COLO668 (cell line): ENCODE data around the gene ZNF93.
A peak's percentile ranks its signal among the peaks of the same experiment; 100 is the strongest.
"Not testable (repeated sequence)": the region's sequence is repeated elsewhere in the genome, so short reads cannot be mapped to it uniquely, and the experiment has no call there.

Source experiments
- DNase-seq: peaks from one replicate; lab custom pipeline; 2025; ENCODE audit not compliant: unreplicated experiment; lab: John Stamatoyannopoulos, UW

Gene ZNF93

GRCh38 chr19:19900729-19901444, at the start of gene ZNF93:
TSS of gene ZNF93 (plus strand) at chr19:19900946. CDS start at chr19:19901089, 143 bp downstream.
- DNase-seq: peak; percentile 93

GRCh38 chr19:19851740-19852139, 49.0 kb upstream of the ZNF93 start:
- not testable (repeated sequence) for DNase-seq

DNA sequence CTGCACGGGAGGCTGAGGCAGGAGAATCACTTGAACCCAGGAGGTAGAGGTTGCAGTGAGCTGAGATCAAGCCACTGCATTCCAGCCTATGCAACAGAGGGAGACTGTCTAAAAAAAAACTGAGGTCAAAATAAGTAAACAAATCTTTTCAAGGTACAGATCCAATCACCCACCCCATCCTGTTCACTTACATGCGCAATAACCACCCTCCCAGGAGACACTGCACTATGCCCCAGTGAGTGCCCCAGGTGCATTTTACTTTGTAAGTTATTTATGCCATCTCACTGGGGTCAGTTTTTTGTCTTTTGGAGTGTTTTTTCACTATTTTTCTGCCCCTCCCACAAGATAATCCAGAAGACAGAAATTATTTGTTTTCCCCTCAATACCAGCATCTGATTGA, 42.0 kb upstream of the ZNF93 start:
- no peak for DNase-seq

DNA sequence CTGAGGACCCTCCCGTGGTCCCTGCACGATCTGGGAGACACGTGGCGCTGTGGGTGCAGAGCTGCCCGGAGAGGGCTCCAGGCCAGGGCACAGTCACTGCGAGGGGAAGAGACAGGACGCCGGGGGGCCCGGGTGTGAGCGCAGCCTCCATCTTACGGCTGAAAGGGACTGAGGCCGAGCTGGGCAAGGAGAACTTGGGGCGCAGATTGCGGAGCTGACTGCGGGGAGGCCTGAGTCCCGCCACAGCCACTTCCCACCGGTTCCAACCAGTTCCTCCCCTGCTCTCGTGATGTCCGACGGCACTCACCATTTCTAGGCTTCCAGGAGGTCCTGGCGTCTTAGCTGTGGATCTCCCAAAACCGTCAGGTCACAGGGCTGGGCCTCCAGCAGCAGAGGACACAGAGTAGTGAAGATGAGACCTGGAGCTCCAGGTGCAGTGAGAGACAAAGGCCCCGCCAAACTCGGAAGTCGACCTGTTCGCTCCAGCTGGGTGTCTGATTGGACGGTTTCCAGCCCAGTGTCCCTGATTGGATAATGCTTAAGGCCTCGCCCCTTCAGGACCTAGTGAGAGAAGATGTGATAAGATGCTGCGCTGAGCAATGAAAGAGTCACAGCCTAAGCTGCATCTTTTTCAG, 39.9 kb upstream of the ZNF93 start:
- no peak for DNase-seq

DNA sequence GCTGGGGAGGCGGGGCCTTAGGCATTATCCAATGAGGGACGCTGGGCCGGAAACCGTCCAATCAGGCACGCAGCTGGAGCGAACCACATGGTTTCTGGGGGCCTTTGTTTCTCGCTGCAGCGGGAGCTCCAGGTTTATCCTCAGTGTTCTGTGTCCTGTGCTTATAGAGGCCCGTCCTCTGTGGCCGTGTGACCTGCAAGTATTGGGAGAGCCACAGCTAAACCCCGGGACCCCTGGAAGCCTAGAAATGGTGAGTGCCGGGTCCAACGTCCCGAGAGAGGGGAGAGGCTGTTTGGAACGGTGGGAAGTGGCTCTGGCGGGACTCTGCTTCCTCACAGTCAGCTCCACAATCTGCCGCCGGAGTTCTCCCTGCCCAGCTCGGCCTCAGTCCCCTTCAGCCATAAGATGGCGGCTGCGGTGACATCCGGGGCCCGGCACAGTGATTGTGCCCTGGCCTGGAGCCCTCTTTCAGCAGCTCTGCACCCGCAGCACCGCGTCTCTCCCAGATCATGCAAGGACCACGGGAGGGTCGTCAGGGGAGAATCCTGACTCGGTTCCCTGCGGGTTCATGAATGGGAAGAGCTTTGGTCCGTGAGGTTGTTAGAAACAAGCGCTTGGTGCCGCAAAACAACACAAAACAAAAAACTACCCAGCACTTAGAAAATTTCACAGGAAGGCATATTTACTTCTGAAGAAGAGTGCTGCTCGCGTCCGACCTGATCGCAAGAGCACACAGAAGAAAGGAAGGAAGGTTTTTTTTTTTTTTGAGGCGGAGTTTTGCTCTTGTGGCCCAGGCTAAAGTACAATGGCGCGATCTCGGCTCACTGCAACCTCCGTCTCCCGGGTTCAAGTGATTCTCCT, 34.8 kb upstream of the ZNF93 start, which contains the start of gene ZNF253:
Gene ZNF253, plus strand, starts transcription at position 133 of the 861 bp plus-strand sequence. Its CDS starts 115 bp downstream, at position 248.
- DNase-seq: peak; percentile 96

DNA sequence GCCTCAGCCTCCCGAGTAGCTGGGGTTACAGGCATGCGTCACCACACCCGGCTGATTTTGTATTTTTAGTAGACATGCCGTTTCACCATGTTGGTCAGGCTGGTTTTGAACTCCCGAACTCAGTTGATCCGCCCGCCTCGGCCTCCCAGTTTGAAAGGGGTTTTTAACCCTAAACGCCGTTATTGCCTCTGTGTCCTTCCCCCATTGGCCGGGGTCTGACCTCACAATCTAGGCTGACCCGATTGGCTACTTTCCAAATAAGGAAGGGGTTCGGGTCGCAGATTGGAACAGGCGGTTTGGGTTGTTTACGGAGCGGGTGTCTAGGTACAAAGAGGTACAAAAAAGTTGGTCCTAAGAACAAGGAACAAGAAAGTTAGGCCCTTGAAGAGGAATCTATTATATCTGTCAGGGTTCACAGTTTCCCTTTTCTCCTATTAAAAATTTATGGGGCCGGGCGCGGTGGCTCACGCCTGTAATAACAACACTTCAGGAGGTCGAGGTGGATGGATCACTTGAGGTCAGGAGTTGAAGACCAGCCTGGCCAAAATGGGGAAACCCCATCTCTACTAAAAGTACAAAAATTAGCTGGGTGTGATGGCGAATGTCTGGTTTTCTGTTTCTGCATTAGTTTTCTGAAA, 34.0 kb upstream of the ZNF93 start:
- peak; percentile 41 for DNase-seq

DNA sequence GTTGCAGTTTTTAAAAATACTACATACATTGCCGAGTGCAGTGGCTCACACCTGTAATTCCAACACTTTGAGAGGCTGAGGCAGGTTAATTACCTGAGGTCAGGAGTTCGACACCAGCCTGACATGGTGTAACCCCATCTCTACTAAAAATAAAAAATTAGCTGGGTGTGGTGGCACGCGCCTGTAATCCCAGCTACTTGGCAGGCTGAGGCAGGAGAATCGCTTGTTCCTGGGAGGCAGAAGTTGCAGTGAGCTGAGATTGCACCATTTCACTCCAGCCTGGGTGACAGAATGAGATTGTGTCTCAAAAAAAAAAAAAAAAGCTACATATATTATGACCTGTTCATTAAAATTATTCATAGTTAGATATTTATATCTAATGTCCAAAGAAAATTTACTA, 30.7 kb upstream of the ZNF93 start:
- not testable (repeated sequence) for DNase-seq

GRCh38 chr19:19871932-19872331, 28.8 kb upstream of the ZNF93 start:
- DNase-seq: no peak

DNA sequence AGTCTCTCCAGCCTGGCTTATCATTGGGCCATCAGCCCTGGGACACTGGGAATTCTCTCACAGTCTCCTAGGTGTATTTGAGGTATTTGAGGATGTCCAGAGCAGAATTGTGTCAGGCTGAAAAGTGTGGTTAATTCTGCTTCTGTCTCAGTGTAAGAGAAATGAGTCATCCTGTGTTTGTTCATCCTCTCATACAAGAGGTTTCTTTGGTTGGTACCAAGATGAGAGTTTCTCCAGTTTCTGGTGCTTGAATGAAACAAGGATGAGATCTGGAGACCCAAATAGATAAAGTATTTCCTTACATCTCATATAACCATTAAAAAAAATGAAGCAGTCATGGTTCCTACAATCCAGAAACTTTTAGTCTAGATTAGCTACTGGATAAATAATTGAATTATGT, 27.4 kb upstream of the ZNF93 start:
- DNase-seq: no peak

GRCh38 chr19:19877724-19878123, 23.0 kb upstream of the ZNF93 start:
- DNase-seq: no peak

- no peak for DNase-seq
Measured at GRCh38 chr19:19884583-19884982, 16.2 kb upstream of the ZNF93 start.

DNA sequence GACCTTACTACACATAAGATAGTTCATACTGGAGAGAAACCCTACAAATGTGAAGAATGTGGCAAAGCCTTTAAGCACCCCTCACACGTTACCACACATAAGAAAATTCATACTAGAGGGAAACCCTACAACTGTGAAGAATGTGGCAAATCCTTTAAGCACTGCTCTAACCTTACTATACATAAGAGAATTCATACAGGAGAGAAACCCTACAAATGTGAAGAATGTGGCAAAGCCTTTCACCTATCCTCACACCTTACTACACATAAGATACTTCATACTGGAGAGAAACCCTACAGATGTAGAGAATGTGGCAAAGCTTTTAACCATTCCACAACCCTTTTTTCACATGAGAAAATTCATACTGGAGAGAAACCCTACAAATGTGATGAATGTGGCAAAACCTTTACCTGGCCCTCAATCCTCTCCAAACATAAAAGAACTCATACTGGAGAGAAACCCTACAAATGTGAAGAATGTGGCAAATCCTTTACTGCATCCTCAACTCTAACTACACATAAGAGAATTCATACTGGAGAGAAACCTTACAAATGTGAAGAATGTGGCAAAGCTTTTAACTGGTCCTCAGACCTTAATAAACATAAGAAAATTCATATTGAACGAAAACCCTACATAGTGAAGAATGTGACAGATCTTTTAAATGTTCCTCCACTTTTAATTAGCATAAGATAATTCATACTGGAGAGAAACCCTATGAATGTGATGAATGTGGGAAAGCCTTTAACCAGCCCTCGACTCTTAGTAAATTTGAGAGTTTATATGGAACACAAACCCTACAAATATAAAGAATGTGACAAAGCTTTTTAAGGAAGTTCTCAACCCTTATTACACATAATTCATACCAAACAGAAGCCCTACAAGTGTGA, 8.4 kb upstream of the ZNF93 start:
- DNase-seq: not testable (repeated sequence)

DNA sequence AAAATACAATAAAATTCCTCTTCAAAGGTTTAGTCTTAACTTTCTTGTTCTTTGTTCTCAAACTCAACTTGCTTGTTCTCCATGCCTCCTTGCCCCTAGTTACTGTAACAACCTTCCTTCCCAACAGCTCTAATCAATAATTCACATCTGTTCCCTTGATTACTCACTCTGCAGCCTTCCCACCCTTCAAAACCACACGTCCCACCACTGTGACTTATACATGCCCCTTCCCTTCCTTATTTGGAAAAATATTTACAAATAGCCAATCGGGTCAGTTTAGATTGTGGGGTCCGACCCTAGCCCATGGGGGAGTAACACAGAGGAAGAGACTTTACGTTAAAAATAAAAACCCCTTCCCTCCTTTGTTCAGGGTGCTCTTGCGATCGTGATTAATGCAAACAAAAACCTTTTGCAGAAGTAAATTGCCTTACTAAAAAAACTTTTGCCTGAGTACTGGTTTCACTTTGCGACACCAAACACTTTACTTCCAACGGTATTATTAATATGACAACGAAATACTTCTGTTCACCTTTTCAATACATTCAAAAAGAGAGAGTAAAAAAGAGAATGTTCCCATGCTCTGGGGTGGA, 512 bp upstream of the ZNF93 start:
- peak; percentile 14 for DNase-seq

GRCh38 chr19:19907551-19907950, 6.8 kb downstream of the ZNF93 start:
- not testable (repeated sequence) for DNase-seq

DNA sequence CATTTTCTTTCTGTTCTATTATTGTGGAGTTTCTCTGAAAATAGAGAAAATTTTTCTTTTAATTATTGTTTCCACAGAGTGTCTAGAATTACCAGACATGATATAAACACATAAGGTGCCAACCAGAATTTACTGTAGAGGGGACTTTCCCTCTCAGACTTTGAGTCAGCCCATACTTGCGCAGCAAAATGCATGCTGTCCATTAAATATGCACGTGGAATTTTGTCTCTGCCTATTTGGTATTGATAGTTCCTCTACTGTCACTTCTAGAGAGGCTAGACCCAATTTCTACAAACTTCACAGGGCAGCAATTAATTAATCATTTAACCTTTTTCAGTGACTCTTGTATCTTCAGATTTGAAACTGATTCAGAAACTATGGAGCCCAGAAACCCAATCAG, 8.9 kb downstream of the ZNF93 start:
- no peak for DNase-seq

DNA sequence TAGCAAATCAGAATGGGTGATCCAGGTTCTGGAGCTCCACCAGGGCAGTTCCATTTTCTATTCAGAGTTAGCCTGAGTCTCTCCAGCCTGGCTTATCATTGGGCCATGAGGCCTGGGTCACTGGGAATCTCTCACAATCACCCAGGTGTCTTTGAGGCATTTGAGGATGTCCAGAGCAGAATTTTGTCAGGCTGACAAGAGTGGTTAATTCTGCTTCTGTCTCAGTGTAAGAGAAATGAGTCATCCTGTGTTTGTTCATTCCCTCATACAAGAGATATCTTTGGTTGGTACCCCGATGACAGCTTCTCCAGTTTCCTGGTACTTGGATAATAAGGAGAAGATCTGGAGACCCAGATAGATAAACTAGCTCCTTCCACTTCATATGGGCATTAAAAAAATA, 10.4 kb downstream of the ZNF93 start:
- DNase-seq: no peak

GRCh38 chr19:19914596-19914995, 13.8 kb downstream of the ZNF93 start:
- DNase-seq: no peak

DNA sequence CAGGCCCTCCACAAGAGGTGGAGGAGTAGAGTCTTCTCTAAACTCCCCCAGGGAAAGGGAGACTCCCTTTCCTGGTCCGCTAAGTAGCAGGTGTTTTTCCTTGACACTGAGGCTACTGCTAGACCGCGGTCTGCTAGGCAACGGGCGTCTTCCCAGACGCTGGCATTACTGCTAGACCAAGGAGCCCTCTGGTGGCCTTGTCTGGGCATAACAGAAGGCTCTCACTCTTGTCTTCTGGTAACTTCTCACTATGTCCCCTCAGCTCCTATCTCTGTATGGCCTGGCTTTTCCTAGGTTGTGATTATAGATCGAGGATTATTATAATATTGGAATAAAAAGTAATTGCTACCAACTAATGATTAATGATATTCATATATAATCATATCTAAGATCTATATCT, 29.7 kb downstream of the ZNF93 start:
- DNase-seq: peak; percentile 11

DNA sequence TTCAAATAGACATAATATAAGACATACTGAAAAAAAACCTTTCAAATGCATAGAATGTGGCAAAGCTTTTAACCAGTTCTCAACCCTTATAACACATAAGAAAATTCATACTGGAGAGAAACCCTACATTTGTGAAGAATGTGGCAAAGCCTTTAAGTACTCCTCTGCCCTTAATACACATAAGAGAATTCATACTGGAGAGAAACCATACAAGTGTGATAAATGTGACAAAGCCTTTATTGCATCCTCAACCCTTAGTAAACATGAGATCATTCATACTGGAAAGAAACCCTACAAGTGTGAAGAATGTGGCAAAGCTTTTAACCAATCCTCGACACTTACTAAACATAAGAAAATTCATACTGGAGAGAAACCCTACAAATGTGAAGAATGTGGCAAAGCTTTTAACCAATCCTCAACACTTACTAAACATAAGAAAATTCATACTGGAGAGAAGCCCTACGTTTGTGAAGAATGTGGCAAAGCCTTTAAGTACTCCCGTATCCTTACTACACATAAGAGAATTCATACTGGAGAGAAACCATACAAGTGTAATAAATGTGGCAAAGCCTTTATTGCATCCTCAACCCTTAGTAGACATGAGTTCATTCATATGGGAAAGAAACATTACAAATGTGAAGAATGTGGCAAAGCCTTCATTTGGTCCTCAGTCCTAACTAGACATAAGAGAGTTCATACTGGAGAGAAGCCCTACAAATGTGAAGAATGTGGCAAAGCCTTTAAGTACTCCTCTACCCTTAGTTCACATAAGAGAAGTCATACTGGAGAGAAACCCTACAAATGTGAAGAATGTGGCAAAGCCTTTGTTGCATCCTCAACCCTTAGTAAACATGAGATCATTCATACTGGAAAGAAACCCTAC, 32.9 kb downstream of the ZNF93 start:
- not testable (repeated sequence) for DNase-seq
